Liver (tissue), 9 donors: ENCODE results near the gene GEMIN5. TPM values are rescaled to one million over a fixed set of nuclear protein-coding genes. Genes with fewer than 3 reads are reported as not detected.

Experiments used
- DNase-seq: peaks from one replicate; pipeline ENCODE4 v3.0.0-alpha.2; 2017; ENCODE audit warnings: low spot score
- H3K27ac ChIP-seq, 2 donors: one replicate each; pipeline ENCODE4 v1.7.0; 2013; ENCODE audit warnings: inconsistent platforms in 2 of 2, low read length in 2 of 2, control low read depth in 1 of 2, low read depth in 1 of 2, mild to moderate bottlenecking in 1 of 2
- H3K27me3 ChIP-seq, 4 donors: one replicate each; pipeline versions ENCODE4 v1.6.1 to v1.7.0; 2013; ENCODE audit warnings: low read length in 3 of 4, inconsistent platforms in 1 of 4, mild to moderate bottlenecking in 1 of 4, moderate library complexity in 1 of 4; ENCODE audit not compliant: control insufficient read depth in 4 of 4, insufficient read depth in 4 of 4
- H3K36me3 ChIP-seq, 4 donors: one replicate each; pipeline versions ENCODE4 v1.6.1 to v1.7.0; 2013; ENCODE audit warnings: low read length in 3 of 4, mild to moderate bottlenecking in 3 of 4, low read depth in 1 of 4, moderate library complexity in 1 of 4; ENCODE audit not compliant: control insufficient read depth in 4 of 4, insufficient read depth in 3 of 4
- H3K4me1 ChIP-seq, 4 donors: one replicate each; pipeline versions ENCODE4 v1.6.1 to v1.7.0; 2013; ENCODE audit warnings: low read length in 3 of 4, mild to moderate bottlenecking in 3 of 4, moderate library complexity in 1 of 4; ENCODE audit not compliant: control insufficient read depth in 4 of 4, insufficient read depth in 4 of 4
- H3K4me3 ChIP-seq, 3 donors: one replicate each; pipeline versions ENCODE4 v1.6.1 to v1.7.0; 2013; ENCODE audit warnings: low read length in 3 of 3, control low read depth in 1 of 3, low read depth in 1 of 3, mild to moderate bottlenecking in 1 of 3
- H3K9ac ChIP-seq, 2 donors: one replicate each; pipeline ENCODE4 v1.7.0; 2013; ENCODE audit warnings: low read length in 2 of 2, mild to moderate bottlenecking in 2 of 2, moderate library complexity in 2 of 2, control low read depth in 1 of 2, low read depth in 1 of 2
- H3K9me3 ChIP-seq, 4 donors: one replicate each; pipeline versions ENCODE4 v1.6.1 to v1.7.0; 2013; ENCODE audit warnings: low read length in 3 of 4; ENCODE audit not compliant: control insufficient read depth in 4 of 4
- ATF3 ChIP-seq: IDR thresholded peaks from 2 replicates; pipeline ENCODE4 v1.6.1; 2016; ENCODE audit warnings: antibody characterized with exemption
- CTCF ChIP-seq: fragments of 150-350 bp; IDR thresholded peaks from 2 replicates; pipeline ENCODE4 v1.5.1; 2017; ENCODE audit warnings: improper control_type of control experiment, low read depth, low read length; ENCODE audit not compliant: missing input control
- EGR1 ChIP-seq, 2 donors: IDR thresholded peaks; 2 replicates each; pipeline ENCODE4 v1.6.1; 2016 to 2018; ENCODE audit warnings: antibody characterized with exemption in 2 of 2, low read depth in 2 of 2
- FOXA1 ChIP-seq: IDR thresholded peaks from 2 replicates; pipeline ENCODE4 v1.6.1; 2016; ENCODE audit warnings: antibody characterized with exemption
- FOXA2 ChIP-seq: IDR thresholded peaks from 2 replicates; pipeline ENCODE4 v1.6.1; 2016; ENCODE audit warnings: antibody characterized with exemption
- GABPA ChIP-seq, 2 donors: IDR thresholded peaks in 1 of 2; conservative IDR thresholded peaks in 1 of 2; 2 replicates each; pipeline ENCODE4 v1.6.1; 2016; ENCODE audit warnings: antibody characterized with exemption in 2 of 2, mild to moderate bottlenecking in 1 of 2, moderate library complexity in 1 of 2
- HNF4G ChIP-seq: IDR thresholded peaks from 2 replicates; pipeline ENCODE4 v1.6.1; 2016; ENCODE audit warnings: antibody characterized with exemption
- JUND ChIP-seq, 2 donors: IDR thresholded peaks; 2 replicates each; pipeline ENCODE4 v1.6.1; 2016; ENCODE audit warnings: antibody characterized with exemption in 2 of 2
- MAX ChIP-seq: IDR thresholded peaks from 2 replicates; pipeline ENCODE4 v1.6.1; 2016; ENCODE audit warnings: antibody characterized with exemption
- NR2F2 ChIP-seq: IDR thresholded peaks from 2 replicates; pipeline ENCODE4 v1.6.1; 2016; ENCODE audit warnings: antibody characterized with exemption
- RAD21 ChIP-seq, 2 donors: IDR thresholded peaks; 2 replicates each; pipeline ENCODE4 v1.6.1; 2016; ENCODE audit warnings: antibody characterized with exemption in 2 of 2, mild to moderate bottlenecking in 2 of 2
- REST ChIP-seq: IDR thresholded peaks from 2 replicates; pipeline ENCODE4 v1.6.1; 2016; ENCODE audit warnings: antibody characterized with exemption, mild to moderate bottlenecking
- RXRA ChIP-seq, 2 donors: IDR thresholded peaks; 2 replicates each; pipeline ENCODE4 v1.6.1; 2017 to 2018; ENCODE audit warnings: antibody characterized with exemption in 2 of 2, mild to moderate bottlenecking in 1 of 2
- SP1 ChIP-seq: IDR thresholded peaks from 2 replicates; pipeline ENCODE4 v1.6.1; 2018; ENCODE audit warnings: antibody characterized with exemption, mild to moderate bottlenecking
- TAF1 ChIP-seq: conservative IDR thresholded peaks from 2 replicates; pipeline ENCODE4 v1.6.1; 2016; ENCODE audit warnings: antibody characterized with exemption, mild to moderate bottlenecking
- YY1 ChIP-seq: IDR thresholded peaks from 2 replicates; pipeline ENCODE4 v1.6.1; 2016; ENCODE audit warnings: antibody characterized with exemption, mild to moderate bottlenecking
- ZBTB33 ChIP-seq: IDR thresholded peaks from 2 replicates; pipeline ENCODE4 v1.6.1; 2016; ENCODE audit warnings: antibody characterized with exemption
- WGBS: extraction: QIAGEN DNeasy Blood & Tissue Kit; methylation state at CpG from one replicate; pipeline ENCODE4 v1.1.7; 2013; 5-methylcytosine and 5-hydroxymethylcytosine counted together
- polyA plus RNA-seq, 2 donors: library from polyadenylated mRNA; stranded (reverse) in 1 of 2; unstranded in 1 of 2; fragments of 200-250 nt in 1 of 2; fragments of >200 nt in 1 of 2; fragmentation: Nextera tagmentation in 1 of 2; extraction: Ambion mirVana in 1 of 2; gene quantifications; one replicate each; pipeline versions ENCODE4 v1.2.1 to v1.2.3, GENCODE V29; 2013 to 2015
- total RNA-seq, 2 donors: library from RNA; depleted of rRNA; stranded (reverse); fragments of >200 nt; gene quantifications; one replicate each; pipeline ENCODE4 v1.2.3, GENCODE V29; 2014
- donor health status: healthy.
- donor health status: healthy.
- donor health status: healthy.
- donor health status: healthy.
- donor health status: healthy.

The GEMIN5 gene
- total and polyA plus RNA-seq, 4 donors: 3.0 to 10.3 (median 6.2) TPM

GRCh38 chr5:154901276-154901675 is 36.7 kb downstream of the GEMIN5 start:
- H3K9ac ChIP-seq: no peak overlapping the region
- H3K27ac ChIP-seq: no peak overlapping the region
- 96% methylated on average over 2 of the region's 2 CpGs for WGBS
- no peaks in the 10 kb centered on the region for H3K9me3 ChIP-seq
- no peak for DNase-seq
- no peaks in the 10 kb centered on the region for H3K27me3 ChIP-seq
- no peak overlapping the region for H3K4me3 ChIP-seq
- TF ChIP-seq FOXA1: no peak
- peaks cover 17 to 68% (median 47%) of the 10 kb centered on the region in 4 donors for H3K36me3 ChIP-seq
- H3K4me1 ChIP-seq: peaks cover 0 to 6% (median 0%) of the 10 kb centered on the region in 4 donors

GRCh38 chr5:154900066-154900465 is 37.9 kb downstream of the GEMIN5 start:
- Histone ChIP-seq H3K27me3 (no peaks in the 10 kb centered on the region), H3K27ac (no peak overlapping the region)

More at GRCh38 chr5:154900066-154900465, 37.9 kb downstream of the GEMIN5 start:
- TF ChIP-seq JUND (IDR thresholded peaks at IDR 0.05) (no peak), REST (no peak), RXRA (IDR thresholded peaks at IDR 0.05) (no peak), TAF1 (no peak), MAX (no peak), FOXA2 (no peak), HNF4G (no peak), GABPA (IDR thresholded peaks at IDR 0.05 in 1 of 2, conservative IDR thresholded peaks at IDR 0.05 in 1 of 2) (no peak), ATF3 (no peak), FOXA1 (no peak), EGR1 (IDR thresholded peaks at IDR 0.05; ENCODE audit: low read depth in 2 of 2) (no peak), SP1 (no peak), RAD21 (IDR thresholded peaks at IDR 0.05) (no peak), YY1 (no peak), NR2F2 (no peak), CTCF (no peak), ZBTB33 (no peak)
- Histone ChIP-seq H3K36me3 (peaks cover 19 to 74% (median 55%) of the 10 kb centered on the region in 4 donors), H3K9ac (no peak overlapping the region), H3K9me3 (no peaks in the 10 kb centered on the region), H3K4me1 (peaks cover 0 to 6% (median 0%) of the 10 kb centered on the region in 4 donors), H3K4me3 (no peak overlapping the region)
- DNase-seq: no peak
- WGBS: 99% methylated on average over 1 of the region's 1 CpG
